ENCODE results near the gene PDCD5.
"Not testable (repeated sequence)": the region's sequence is repeated elsewhere in the genome, so short reads cannot be mapped to it uniquely, and the experiment has no call there.

Gene PDCD5

GRCh38 chr19:32572700-32573491 is 8.1 kb upstream of the PDCD5 start:
- DNase-seq, result not testable (repeated sequence)

DNA sequence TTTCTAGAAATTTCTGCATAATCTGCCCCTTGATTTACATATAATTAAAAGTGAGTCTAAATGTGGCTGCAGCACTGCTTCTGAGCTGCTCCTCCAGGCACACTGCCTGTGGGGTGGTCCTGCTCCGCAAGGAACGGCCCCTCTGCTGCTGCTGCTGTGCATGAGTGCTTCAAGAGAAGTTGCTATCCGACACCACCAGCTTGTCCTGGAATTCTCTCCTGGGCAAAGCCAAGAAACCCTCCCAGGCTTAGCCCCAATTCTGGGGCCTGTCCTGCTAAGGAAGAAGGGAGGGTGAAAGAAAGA is 7.5 kb upstream of the PDCD5 start:
- no peak for DNase-seq

DNA sequence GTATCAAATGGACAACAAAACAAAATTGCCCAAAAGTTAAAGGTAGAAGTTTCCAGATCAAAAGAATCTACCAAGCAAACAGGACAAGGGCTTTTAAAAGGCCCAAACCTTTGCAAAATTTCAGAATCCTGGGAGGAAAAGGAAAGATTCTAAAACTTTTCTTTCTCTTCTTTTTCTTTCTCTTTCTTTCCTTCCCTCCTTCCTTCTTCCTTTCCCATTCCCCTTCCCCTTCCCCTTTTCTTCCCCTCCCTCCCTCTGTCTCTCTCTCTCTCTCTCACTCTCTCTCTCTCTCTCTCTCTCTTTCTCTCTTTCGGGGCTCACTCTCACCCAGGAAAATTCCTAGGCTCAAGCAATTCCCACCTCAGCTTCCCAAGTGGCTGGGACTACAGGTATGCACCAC is 4.2 kb upstream of the PDCD5 start:
- no peak for DNase-seq

DNA sequence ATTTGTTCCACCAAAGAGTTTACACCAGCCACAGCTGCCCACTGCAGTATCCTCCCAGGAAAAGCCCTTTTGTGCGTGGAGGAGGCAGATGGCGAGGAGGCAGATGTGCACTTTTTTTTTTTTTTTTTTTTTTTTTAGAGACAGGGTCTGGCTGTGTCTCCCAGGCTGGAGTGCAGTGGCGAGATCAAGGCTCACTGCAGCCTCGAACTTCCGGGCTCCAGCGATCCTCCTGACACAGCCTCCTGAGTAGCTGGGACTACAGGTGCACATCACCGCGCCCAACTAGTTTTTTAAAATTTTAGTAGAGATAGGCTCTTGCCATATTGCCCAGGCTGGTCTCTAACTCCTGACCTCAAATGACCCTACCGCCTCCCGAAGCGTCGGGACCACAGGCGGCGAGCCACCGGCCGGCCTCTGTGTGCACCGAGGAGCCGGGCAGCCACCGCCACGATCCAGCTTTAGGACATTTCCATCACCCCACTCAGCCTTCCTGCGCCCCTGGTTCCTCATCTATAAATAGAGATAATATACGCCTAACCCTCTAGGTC is 563 bp upstream of the PDCD5 start:
- no peak for DNase-seq

DNA sequence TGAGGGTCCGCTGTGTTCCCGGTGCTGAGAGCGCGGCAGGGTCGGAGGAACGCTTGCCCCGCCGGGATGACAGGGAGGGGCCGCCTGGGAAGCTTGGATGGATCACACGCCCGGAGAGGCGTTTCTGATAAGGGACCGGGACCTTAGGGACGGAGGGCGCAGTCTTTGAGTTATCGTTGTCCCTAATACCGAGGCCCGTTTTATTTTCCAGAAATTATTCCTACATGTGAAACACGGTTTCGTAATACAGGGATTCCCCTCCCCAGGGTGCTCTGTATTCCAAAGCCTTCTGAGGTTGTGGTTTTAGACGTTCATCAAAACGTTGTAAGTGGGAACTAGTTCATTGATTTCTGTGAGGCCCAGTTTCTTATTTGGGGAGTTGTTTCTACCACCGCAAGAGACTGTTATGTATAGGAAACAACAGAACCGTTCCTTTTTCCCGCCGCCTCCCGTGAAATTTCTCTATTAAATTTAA is 752 bp downstream of the PDCD5 start:
- DNase-seq, result no peak

- DNase-seq, result not testable (repeated sequence)
Measured at GRCh38 chr19:32587747-32588504, 6.9 kb downstream of the PDCD5 start.

- DNase-seq, result no peak
Measured at GRCh38 chr19:32594021-32594420, 13.0 kb downstream of the PDCD5 start.

GRCh38 chr19:32595491-32595890 is 14.5 kb downstream of the PDCD5 start:
- DNase-seq, result no peak

DNA sequence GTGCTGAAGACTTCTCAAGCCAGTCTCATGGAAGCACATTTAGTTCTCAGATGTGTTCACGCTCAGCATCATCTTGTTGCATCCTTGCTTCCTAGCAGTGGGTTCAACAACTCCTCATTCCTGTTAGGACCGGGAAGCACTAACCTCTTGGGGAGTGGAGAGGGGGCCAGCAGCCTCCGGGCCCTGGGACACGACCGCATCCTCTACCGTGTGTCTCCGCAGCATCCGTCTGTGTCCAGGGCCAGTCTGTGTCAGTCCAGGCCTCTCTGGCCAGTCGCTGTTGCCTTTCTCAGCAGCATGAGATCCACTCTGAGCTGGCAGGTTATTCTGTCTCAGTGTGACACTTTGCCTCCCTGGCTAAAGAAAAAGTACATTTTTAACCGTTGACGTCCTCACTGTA is 17.0 kb downstream of the PDCD5 start:
- DNase-seq, result no peak

- no peak for DNase-seq
Measured at GRCh38 chr19:32599258-32599657, 18.3 kb downstream of the PDCD5 start.

GRCh38 chr19:32599736-32600157 is 18.8 kb downstream of the PDCD5 start:
- no peak for DNase-seq

GRCh38 chr19:32603961-32604360 is 23.0 kb downstream of the PDCD5 start:
- DNase-seq, result no peak

GRCh38 chr19:32605544-32605943 is 24.6 kb downstream of the PDCD5 start:
- DNase-seq, result no peak

GRCh38 chr19:32606289-32606688 is 25.3 kb downstream of the PDCD5 start:
- DNase-seq, result no peak

DNA sequence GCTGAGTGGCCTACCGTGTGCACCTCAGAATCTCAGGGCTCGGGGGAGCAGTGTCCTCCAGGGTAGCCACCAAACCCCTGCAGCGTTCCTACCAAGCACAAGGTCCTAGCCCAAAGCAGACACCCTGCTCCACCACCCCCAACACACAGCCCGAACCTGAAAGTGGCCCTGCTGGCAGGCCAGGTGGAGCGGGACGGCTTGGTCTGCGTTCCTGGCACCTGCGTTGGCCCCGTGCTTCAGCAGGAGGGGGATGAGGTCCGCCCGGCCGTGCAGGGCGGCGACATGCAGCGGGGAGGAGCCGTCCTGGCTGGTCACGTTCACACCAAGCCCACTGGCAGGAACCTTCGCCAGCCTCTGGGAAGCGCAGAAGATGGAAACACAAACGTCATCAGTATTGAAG is 26.5 kb downstream of the PDCD5 start:
- DNase-seq, result no peak

GRCh38 chr19:32611161-32611560 is 30.2 kb downstream of the PDCD5 start:
- no peak for DNase-seq

DNA sequence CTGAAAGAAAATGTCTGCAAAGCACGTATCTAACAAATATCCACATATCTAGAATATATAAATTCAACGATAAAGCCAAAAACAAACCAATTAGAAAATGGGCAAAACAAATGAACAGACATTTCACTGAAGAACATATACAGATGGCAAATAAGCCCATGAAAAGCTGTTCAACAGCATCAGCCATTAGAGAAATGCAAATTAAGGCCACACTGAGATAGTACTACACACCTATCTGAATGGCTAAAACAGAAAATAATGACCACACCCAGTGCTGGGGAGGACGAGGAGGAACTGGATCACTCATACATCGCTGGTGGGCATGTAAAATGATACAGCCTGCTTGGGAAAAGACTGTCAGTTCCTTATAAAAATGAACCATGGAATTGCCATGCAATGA is 32.0 kb downstream of the PDCD5 start:
- DNase-seq, result no peak

DNA sequence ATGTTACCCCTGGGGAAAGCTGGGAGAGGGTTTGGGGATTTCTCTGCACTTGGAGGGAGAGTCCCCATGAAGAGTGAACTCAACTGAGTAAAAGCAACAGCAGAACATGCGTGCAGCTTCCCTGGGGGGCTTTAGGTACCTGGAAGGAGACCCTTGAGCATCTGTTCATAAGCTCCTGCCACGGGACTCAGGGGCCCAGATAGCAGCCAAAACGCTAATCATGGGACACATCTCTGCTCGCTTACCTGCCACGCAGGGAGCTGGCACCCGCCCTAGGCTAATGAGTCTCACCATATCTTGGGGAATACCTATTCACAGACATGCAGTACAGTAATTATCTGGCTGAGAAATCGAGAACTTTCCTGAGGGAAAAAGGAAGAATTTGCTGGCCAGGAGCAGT is 33.9 kb downstream of the PDCD5 start:
- DNase-seq, result no peak

- DNase-seq, result no peak
Measured at GRCh38 chr19:32615569-32615968, 34.6 kb downstream of the PDCD5 start.

GRCh38 chr19:32619051-32619685 is 38.2 kb downstream of the PDCD5 start:
- DNase-seq, result no peak

DNA sequence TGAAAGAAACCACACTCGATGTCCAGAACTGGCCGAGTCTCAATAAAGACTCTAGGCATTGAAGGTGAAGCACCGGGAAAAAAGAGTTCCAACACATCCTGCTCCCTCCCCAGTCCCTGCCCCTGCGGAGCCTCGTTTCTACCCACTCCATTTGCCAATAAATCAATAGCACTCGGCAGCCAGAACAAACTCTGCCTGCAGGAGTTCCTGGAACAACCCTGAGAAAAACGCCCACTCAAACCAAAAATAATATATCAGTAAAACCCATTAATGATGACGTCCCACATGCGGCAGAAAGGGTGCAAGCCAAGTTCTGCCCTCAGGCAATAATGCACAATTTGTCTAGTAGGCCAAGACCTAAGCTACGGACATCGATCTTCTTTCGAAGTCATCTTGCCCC is 41.0 kb downstream of the PDCD5 start:
- DNase-seq, result no peak

GRCh38 chr19:32624410-32624809 is 43.4 kb downstream of the PDCD5 start:
- DNase-seq, result no peak

DNA sequence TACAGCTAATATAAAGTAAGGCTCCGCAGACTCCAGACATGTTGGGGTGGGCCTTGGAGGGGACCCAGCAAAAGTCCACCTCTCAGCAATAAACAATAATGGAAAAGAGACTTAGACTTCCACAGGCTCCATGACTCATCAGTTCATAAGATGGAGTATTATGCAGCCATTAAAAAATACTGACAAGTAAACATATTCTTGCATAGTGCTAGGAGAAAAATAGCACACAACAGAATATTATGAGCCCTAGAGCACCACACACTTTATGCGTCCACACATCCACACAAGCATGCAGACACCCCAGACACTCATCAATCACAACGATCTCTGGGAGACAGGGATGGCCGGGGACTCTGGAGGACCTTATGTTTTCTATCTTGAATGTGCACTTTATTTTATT is 46.0 kb downstream of the PDCD5 start:
- no peak for DNase-seq
